A204.1 (cell line): ENCODE results near the gene ANKH.

Experiments used
- FAIRE-seq: peaks from 2 replicates; lab custom pipeline; 2012; peaks lifted over from hg19 to GRCh38; lab: Jason Lieb, UNC

ANKH gene

DNA sequence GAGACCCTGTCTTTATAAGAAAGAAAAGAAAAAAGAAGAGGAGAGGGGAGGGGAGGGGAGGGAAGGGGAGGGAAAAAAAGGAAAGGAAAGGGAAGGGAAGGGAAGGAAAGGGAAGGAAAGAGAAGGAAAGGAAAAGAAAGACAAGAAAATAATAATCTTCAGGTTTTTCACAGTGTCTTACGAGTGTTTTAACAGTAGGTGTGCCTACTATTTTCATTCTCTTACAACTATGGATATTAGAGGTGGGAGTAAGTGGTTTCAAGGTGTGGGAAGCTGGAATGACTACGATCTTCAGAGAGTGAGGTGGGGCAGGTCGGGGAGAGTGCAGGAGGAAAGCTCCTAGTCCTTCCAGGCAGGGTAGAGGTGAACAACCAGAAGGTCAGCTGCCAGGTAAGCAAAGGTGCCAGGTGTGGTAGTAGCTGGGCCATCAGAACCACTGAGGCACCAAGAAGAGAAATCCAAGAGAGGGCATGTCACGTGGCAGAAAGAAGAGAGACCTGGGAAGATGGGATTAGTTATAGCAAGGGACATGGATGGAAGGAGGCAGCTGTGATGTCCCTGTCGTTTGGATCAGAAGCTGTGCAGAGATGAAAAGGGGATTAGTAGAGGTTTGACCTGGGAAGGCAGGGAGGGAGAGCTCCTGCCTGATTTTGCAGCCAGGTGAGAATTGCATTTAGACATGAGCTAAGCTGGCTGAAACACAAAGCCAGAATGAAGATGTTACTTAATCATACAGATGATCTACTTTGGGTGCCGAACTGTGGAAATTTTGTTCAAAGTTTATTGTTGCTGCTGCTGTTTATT, 111.6 kb downstream of the ANKH start:
- FAIRE-seq: no peak

DNA sequence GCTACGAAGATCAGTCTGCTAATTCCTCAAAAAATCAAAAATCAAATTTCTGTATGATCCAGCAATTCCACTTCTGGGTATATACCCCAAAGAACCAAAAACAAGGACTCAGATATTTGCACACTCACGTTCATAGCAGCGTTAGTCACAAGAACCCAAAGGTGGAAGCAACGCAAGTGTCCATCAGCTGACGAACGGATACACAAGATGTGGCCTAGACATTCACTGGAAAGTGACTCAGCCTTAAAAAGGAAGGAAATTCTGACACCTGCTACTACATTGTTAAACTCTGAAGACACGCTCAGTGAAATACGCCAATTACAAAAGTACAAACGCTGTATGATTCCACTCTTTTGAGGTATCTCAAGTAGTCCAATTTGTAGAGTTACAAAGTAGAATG, 113.7 kb downstream of the ANKH start:
- FAIRE-seq: no peak

DNA sequence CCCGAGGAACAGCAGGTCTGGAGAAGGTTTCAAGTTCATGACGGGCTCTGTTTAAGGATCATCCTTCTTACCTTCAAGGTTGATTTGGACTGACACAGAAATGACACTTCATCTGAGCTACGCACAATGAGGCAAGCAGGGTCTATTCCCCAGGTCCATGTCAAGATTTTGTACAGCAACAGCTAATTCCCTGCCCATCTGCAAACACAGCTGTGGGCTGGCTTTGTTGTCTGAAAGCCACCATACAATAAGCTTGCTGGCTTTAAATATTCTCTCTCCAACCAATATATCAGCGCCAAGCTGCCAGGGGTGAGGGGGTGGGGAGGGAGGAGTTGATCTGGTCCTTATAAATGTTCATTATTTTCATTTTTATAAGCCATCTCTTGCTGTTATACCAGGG, 115.1 kb downstream of the ANKH start:
- FAIRE-seq: no peak

DNA sequence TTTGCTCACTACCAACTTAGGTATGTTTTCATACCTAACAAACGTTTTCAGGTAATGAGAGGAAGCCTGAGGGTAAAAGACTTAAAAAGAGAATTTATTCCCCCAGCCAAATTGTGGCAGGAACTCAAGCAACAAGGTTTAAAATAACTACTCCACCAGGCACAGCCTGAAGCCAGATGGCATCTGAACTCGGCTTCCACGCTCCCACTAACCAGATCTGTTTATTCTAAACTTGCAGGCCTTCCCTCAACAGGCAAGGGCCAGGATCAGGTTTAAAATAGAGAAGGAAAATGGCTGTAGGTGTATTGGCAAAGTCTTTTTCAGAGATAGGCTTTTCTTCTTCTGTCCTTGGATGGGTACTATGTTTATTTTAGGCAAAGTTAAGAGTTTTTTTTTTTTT, 117.6 kb downstream of the ANKH start:
- FAIRE-seq: no peak

DNA sequence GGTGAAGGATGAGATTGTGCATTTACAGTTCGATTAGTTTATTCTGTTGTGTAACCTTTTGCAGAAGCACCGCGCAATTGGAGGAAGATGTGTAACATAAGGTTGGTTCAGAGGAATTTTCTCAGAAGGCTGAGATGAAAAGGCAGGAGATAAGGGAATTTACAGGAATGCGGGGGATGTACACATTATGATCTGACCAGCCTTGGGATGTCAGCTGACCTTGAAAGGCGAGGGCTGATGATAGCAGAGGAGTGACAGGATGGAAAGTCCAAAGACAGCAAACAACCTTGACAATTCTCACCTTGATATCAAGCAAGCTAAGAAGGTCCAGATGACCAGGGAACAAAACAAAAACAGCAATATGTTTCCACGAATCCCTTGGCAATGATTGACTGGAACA, 118.3 kb downstream of the ANKH start:
- no peak for FAIRE-seq

DNA sequence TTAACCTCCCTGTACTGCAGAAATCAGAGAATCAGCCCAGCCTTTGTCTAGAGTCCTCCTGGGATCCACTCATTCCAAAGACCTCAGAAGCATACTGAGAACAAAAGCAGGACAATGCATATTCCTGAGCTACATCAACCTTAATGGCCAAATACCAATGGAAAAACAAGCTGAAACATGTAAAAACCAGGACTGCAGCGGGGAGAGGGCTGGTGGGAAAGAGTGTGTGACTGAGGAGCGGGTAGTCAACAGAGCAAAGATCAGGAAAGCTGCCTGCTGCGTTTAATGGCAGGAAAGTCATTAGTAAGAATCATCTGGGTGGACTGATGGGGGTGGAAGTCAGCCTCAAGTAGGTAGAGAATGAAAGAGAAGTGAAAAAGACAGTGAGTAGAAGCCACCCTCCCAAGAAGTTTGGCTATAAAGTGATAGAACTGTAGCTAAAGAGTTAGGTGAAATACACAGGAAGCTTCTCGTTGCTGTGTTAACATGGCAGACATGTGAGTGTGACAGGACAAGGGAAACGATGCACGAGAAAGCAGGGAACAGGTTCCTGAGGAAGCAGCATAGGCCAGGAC, 119.0 kb downstream of the ANKH start:
- FAIRE-seq: no peak

DNA sequence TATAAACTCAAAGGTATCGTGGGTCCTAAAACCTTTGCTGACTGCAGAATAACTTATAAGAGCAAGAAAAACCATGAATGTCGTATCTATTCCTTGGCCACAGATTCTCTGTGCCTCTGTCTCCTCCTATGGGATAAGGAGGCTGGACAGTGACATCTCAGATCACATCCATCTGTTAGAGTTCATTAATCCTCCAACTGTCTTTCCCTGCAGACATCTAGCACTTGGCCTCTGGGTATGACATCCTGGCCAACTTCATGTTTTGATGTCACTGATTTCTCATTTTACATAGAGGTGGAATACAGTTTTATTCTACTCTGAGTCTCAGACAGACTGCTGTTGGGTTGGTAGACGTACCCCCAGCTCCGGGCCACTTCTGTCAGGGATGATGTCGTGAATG, 120.9 kb downstream of the ANKH start:
- no peak for FAIRE-seq

DNA sequence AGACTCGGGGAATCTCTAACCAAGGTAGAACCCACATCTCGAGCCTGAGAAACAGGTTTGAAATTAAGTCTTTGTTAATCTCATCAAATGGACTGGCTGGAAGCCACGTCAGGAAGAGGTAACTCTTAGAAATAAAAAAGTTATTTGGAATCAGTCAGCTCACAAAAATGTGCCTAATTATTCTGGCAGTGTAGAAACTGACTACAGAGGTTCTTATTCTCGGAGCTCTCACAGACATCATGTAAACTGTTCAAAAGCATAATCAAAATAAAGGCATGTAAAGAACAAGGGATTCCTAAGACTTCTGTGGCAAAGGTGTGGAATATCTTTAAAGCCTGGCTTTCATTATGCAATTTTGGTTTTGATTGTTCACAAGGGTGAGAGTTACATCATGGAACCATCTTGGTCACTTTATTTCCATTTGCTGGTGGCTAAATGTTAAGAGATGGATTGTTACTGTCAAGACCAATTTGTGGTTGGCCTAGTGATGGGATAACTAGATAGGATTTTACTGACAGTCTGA, 121.9 kb downstream of the ANKH start:
- FAIRE-seq: no peak

DNA sequence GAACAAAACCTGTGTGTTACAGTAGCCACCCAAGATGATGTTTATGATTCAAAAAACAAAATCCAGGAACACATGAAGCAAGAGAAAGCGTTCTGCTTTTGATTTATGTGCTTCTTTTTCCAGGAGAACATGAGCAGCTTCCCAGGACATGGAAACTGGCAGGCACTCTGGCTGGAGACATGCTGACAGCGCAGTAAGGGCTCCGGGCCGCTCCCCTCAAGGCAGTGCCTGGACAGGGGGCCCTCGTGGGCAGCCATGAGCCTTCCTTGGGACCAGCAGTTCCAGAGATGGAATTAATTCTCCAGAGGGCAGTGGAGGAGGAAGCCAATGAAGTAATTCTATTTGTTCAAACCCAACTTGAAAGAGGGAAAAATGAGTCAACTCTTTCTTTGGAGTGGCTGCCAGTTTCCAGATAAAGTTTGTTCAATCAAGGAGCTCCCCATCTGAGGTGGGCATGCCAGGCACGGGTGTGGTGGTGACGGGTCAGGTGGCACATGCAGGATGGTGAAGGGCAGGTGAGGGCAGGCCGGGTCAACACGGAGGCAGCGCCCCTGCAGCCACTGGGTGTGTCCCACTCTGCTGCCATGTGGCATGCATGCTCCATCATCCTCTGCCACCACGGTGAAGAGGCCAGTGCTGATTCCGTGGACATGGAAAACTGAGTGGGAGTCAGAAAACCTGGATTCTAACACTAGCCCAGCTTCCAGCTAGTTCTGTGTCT, 123.2 kb downstream of the ANKH start:
- FAIRE-seq: no peak

DNA sequence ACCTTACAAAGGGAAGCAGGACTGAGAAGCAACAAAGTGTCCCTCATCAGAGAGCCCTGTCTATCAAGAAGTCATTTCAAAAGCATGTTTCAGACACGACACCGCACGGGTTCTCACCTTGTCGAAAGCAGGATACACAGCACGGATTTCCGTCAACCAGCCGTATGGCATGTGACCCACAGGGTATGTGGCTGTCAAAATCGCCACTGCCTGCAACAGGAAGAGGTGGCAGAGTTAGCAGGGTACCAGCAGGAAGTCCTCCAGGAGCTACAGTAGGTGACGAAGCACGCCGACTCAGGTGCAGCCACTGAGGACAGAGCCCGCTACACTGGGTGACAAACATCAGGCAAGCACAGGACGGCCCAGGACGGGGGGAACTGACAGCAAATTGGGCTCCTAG, 125.8 kb downstream of the ANKH start:
- FAIRE-seq: no peak

DNA sequence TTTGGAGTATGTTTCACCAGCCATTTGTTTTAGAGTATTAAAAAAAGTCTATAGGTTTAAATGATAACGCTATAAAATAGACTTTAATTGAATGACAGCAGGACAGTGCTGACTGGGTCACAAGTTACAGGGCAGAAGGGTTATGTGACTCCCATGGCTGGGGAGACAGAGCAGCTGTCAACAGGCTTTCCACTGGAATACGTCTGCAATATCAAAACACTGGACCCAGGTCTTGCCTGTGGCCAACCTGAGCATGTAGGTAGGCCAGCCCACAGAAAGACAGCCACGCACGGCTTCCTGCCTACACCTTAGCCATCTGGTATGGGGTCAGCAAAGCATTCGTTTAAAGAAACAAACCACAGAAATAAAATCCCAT, 126.4 kb downstream of the ANKH start:
- no peak for FAIRE-seq

DNA sequence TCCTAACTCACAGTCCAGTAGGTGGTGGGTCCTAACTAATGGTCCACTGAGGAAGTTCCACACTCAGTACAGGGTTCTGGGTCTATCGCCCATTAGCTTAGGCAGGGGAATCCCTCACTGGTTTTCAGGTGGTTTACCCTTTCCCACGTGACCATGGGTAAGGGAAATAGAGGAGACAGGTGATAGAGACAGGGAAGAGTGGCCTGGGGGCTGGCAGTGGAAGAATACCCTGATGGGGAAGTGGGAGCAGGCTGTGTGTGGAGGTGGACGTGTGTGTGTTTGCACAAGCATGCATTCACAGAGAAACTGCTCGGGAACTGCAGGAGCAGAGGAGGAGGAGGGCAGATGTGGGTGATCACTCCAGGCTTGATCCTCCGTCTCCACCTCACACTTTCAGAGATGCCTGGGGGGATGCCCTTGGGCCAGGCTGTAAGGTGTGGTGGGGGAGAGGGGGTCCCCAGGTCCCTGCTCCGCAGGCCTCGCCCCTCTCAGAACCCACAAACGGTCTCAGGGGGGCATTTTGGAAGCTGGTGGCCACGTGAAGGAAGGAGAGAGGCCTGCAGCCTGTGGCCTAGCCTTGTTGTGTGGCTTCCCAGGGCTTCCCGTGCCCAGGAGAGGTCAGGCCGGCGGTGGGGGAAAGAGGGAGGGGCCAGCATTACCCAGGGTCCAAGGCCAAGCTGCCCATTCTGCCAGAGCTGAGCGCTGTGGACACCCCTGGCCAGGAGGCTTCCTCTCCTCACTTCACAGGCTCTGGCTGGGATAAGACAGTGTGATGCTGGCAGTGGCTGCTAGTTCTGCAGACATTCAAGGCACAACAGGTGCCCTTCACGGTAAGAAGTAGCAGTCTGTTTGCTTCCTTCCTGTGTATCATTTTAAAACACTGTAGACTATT, 127.0 kb downstream of the ANKH start:
- FAIRE-seq: no peak

DNA sequence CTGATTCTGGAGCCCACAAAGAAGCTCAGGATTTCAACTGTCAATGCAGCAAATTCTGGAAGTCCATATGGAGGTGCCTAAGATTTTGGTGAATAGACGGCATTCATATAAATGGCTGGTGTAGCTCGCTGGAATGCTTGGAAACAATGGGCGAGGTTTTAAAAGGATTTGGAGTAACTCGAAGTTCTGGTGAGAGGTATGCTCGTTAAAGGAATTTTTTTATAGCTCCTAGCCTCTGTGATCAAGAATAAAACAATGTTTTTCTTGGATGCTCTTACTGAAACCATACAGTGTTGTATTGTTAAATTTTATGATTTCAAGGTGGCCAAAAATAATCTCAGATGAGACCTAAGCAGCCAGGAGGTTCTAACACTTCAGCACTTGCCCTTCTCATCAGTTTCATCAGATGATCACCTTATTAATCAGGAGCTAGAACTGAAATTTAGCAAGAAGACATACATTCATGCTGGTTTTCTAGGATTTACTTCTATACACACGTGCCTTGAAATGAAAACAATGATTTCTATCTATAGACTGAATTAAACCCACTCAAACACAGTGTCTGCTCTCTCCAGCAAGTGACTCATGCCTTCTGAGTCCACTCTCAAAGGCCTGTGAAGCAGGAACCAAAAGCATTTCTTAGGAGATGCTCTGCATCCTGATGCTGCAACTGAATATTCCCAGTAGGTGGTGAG, 127.8 kb downstream of the ANKH start:
- no peak for FAIRE-seq

DNA sequence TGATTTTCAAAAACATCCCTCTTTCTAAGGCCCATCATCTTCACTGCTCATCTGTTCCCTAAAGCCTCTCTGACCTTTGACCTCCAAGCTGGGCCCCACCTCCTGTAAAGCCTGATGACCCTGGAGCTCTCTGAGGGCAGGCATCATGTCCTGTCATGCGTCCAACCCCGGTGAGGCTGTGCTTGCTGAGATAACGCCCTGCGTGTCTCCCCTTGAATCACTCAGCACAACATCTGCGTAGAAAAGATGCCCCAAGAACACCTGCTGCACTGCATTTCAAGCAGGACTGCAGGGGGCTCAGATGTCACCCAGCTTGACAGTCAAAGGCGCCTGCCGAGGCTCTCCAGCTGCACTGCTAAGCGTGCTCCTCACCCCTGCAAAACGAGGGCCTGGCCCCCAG, 129.1 kb downstream of the ANKH start:
- no peak for FAIRE-seq

DNA sequence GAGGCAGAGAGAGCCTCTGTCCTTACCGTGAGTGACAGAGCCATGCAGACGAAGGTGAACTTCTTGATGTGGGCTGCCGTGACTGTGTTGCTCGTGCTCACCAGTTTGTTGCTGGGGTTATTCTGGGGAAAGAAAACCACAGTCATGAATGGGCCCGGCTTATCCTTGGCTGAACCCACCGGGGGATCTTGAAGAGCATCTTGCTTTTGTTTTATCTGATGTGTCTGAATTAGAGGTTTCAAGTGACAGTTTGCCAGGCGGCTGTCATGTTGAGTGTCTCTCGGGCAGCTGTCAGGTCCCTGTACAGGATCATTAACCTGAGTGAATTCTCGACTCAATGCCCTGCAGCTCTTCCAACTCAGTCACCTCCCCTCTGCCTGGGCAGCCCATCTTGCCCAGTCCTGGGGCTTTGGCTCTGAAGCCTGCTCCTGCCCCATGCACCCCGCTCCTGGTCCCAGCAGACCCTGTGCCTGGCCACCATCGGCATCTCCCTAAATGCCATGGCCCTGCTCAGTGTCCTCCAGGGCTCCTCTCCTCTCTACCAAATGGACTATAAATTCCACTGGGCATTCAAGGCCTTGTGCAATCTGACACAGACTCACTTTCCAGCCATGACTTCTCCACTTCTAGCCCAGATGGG, 129.7 kb downstream of the ANKH start:
- FAIRE-seq: no peak

DNA sequence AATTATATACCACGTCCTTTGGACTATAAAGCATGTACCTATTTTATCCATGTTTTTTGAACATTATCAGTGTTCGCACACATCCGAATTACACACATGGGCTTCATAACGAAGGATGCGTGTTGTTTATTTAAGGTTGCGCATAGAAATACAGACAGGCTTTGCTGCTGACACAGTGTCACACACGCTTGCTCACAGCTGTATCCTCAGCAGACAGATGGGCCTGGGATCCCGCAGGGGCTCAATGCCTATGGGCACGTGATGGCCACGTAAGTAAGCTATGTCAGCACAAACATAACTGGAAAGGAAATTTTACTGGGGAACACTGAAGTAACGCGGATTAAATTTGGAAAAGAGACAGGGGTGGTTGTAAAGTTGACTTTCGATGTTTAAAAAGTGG, 130.4 kb downstream of the ANKH start:
- FAIRE-seq: no peak

DNA sequence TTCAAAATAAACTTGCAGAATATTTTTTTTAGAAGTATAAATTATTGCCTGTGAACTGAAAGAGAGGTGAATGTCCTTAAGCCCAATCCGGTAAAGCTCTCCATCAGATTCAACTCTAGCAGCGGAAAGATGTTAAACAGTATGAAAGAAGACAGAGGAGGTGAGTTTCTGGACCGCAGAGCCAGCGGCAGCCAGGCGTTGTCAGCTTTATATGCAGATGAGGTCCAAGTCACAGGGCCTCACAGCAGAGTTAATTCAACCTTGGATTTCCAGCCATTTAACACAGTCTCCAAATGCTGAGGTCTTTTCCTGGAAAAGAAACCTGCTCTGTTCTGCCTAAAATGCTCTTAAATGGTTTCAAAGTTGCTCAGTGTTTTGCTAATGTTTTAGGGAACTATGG, 131.6 kb downstream of the ANKH start:
- FAIRE-seq: no peak

DNA sequence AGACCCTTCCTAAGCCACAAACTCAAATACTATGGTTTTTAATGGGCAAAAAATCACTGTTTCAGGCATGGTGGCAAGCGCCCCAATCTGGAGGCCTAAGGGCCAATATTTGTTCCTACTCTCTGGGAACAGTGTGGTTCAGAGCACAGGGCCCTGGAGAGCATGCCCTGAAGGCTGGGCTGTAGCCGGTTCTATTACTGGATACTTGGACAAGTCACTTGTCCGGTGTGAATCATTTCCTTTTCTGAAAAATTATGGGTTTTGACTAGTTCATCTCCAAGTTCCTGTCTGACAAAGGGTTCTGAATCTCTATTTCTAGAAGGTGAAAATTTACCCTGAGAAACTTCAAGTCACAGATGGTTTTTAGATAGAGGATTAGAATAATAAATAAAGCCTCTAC, 132.0 kb downstream of the ANKH start:
- FAIRE-seq: no peak

DNA sequence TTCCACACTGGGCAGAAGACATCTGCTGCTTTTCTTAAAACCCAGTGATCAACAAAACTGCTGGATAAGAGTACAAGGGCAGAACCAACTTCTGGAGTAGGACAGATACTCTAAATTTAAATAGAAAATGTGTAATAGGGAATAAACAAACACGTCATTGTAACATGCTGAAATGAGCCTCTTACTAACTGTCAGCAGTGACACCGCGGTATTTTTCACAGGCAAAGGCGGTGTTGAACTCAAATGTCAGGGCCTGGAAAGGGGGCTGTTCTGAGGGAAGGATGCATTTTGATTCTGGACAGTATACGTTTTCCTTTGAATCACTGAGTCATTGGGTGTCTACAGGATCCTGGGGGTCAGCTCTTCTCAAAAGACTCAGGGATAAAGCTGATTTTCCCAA, 133.5 kb downstream of the ANKH start:
- FAIRE-seq: no peak

DNA sequence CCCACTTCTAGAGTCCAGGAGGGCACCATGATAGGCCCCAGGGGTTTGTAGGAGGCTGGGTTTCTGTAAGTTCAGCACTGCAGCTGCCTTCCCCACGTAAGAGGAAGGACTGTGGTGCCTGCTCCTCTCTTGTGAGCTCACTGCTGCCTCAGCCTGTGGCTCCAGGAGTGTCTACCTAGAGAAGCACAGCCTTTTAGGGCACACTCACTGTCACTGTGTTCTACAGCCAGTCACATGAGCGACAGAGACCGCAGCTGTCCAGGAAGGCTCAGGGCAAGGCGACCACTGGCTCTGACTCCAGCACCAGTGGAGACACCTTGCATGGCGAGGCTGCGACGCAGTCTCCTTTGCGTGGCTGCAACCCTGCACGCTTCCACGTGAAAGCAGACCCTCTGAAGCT, 134.3 kb downstream of the ANKH start:
- no peak for FAIRE-seq

DNA sequence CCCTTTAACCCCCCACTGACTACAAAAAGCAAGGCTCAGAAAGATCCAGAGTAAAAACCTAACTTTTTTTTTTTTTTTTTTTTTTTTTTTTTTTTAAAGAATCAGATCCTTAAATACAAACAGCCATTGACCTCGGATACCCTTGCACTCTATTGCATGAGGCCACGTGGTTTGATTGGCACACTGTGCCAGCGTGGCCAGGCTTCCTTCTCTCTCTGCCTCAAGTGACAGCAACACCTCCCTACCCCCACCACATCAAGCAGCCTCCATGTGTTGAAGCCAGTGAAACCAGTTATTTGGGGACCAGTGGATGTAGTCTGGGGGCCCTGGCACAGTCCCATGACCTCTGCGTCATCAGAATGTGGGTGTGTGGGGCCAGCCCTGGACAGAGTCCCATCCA, 135.6 kb downstream of the ANKH start:
- no peak for FAIRE-seq
